PFSK-1 (cell line): ENCODE measurements around the gene KTN1.

Experiments used
- FOXP2 ChIP-seq: optimal IDR thresholded peaks from 2 replicates; pipeline ENCODE3; 2011; ENCODE audit warnings: borderline replicate concordance, control low read depth, inconsistent platforms; ENCODE audit not compliant: insufficient read depth; ENCODE audit errors: extremely low read length, extremely low read depth
- POLR2AphosphoS5 ChIP-seq: IDR thresholded peaks from 2 replicates; pipeline ENCODE4 v1.6.1; 2012; ENCODE audit warnings: low read depth, mild to moderate bottlenecking, control low read depth, low read length, moderate library complexity
- REST ChIP-seq, 2 experiments: IDR thresholded peaks; 2 replicates each; pipeline versions ENCODE4 v1.6.1 to v1.8.0; 2011 to 2012; ENCODE audit warnings: low read depth in 2 of 2, low read length in 2 of 2, control low read depth in 1 of 2, inconsistent platforms in 1 of 2, mild to moderate bottlenecking in 1 of 2, moderate library complexity in 1 of 2; ENCODE audit not compliant: insufficient read depth in 1 of 2
- SIN3A ChIP-seq: IDR thresholded peaks from 2 replicates; pipeline ENCODE4 v1.6.1; 2012; ENCODE audit warnings: mild to moderate bottlenecking, low read length, moderate library complexity, borderline replicate concordance; ENCODE audit not compliant: insufficient read depth
- TAF1 ChIP-seq: IDR thresholded peaks from 2 replicates; pipeline ENCODE4 v1.6.1; 2012; ENCODE audit warnings: low read length, control low read depth, borderline replicate concordance; ENCODE audit not compliant: insufficient read depth

KTN1 gene

GRCh38 chr14:55667801-55668200 lies 87.8 kb downstream of the KTN1 start:
- TF ChIP-seq TAF1 (no peak), SIN3A (no peak), REST (IDR thresholded peaks at IDR 0.05; ENCODE audit: insufficient read depth in 1 of 2, low read depth in 2 of 2, low read length in 2 of 2) (no peak), FOXP2 (no peak), POLR2AphosphoS5 (no peak)

GRCh38 chr14:55671641-55672040 lies 91.6 kb downstream of the KTN1 start:
- TF ChIP-seq POLR2AphosphoS5 (no peak), TAF1 (no peak), REST (IDR thresholded peaks at IDR 0.05; ENCODE audit: insufficient read depth in 1 of 2, low read depth in 2 of 2, low read length in 2 of 2) (no peak), SIN3A (no peak), FOXP2 (no peak)

GRCh38 chr14:55673048-55673447 lies 93.0 kb downstream of the KTN1 start:
- no peak for TF ChIP-seq TAF1
- no peak for TF ChIP-seq REST (IDR thresholded peaks at IDR 0.05; ENCODE audit: insufficient read depth in 1 of 2, low read depth in 2 of 2, low read length in 2 of 2)
- TF ChIP-seq FOXP2 = no peak
- TF ChIP-seq POLR2AphosphoS5 = no peak
- TF ChIP-seq SIN3A = no peak

- TF ChIP-seq FOXP2 = no peak
- TF ChIP-seq TAF1 = no peak
- TF ChIP-seq REST (IDR thresholded peaks at IDR 0.05; ENCODE audit: insufficient read depth in 1 of 2, low read depth in 2 of 2, low read length in 2 of 2) = no peak
- no peak for TF ChIP-seq POLR2AphosphoS5
- TF ChIP-seq SIN3A = no peak
Measured at GRCh38 chr14:55681096-55681495, 101.1 kb downstream of the KTN1 start.

GRCh38 chr14:55684956-55685584 lies 105.1 kb downstream of the KTN1 start:
- TF ChIP-seq REST (IDR thresholded peaks at IDR 0.05; ENCODE audit: insufficient read depth in 1 of 2, low read depth in 2 of 2, low read length in 2 of 2) = no peak
- no peak for TF ChIP-seq TAF1
- no peak for TF ChIP-seq SIN3A
- TF ChIP-seq POLR2AphosphoS5 = no peak
- no peak for TF ChIP-seq FOXP2
